ENCODE measurements around the gene IRX1.

IRX1 gene

DNA sequence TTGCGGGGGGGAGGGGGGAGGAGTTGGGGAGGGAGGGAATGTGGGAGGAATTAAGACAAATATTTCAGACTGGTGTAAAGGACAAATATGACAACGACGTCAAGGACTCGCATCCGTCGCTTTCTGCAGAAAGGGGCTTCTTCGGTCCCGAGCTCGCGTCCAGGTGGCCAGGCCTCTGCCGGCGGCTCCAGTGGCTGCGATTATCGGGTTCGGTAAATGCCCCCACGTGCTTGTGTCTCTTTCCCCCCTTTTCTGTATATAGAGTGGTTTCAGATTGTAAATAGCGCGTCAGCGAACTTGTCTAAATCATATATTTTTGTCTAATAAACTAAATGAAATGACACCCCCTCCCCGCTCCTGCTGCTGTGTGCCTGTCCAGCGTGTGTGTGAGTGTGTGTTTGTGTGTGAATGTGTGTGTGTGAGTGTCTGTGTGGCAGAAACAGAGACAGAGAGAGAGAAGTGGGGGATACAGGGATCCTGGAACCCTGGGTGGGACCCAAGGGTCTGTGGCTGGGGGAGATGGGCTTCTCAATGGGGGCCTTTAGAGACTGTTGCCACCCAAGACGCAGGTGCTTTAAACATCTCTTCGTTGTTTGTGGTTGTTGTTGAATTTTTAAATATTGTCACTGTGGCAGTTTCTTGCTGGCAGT is 5.6 kb downstream of the IRX1 start:
- no peak for DNase-seq (ENCODE audit: low spot score)

GRCh38 chr5:3601911-3602782 is 6.5 kb downstream of the IRX1 start:
- TF ChIP-seq CTCF (IDR thresholded peaks at IDR 0.05; ENCODE audit: extremely low read depth, missing control alignments) = no peak
- no peak for DNase-seq (ENCODE audit: low spot score)

More for the DNA sequence above, 5.6 kb downstream of the IRX1 start:
- TF ChIP-seq CTCF (IDR thresholded peaks at IDR 0.05; ENCODE audit: extremely low read depth, missing control alignments) = no peak

DNA sequence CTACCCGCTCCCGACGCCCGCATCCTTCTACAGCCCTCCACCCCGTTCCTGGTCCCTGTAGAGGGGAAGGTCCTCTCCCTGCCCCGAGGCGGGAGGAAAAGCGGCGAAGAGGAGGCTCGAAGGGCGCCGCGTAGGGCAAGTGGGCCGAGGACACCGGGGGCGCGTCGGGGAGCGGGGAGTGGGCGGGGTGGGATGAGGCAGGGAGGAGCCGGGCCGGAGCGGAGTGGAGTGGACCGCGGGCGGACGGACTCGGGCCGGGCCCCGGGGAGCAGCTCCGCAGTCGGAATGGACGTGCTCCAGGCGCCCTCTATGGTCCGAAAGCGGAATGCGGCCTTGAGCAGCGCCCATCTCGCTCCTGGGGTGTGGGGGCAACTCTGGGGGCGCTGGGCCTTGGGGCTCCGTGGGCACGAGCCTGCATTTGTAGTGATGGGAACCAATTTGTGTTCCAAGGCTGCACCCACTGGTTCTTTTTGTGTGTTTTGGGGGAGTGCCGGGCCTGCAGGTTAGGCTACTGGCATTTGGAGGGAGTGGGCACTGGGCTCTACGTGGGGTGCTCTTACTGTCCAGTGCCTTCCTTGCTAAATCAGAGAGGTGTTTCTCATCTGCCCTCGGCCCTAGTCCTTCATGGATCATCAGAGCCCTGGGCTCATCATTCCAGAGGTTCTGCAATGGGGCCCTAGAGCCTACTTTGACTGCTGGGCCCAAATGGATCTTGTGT is 7.3 kb downstream of the IRX1 start:
- peak; percentile 31 for TF ChIP-seq CTCF (IDR thresholded peaks at IDR 0.05; ENCODE audit: extremely low read depth, missing control alignments)

GRCh38 chr5:3604501-3604900 is 8.9 kb downstream of the IRX1 start:
- TF ChIP-seq CTCF (IDR thresholded peaks at IDR 0.05; ENCODE audit: extremely low read depth, missing control alignments) = no peak

More for the DNA sequence above, 7.3 kb downstream of the IRX1 start:
- peak; percentile 42 for DNase-seq (ENCODE audit: low spot score)

DNA sequence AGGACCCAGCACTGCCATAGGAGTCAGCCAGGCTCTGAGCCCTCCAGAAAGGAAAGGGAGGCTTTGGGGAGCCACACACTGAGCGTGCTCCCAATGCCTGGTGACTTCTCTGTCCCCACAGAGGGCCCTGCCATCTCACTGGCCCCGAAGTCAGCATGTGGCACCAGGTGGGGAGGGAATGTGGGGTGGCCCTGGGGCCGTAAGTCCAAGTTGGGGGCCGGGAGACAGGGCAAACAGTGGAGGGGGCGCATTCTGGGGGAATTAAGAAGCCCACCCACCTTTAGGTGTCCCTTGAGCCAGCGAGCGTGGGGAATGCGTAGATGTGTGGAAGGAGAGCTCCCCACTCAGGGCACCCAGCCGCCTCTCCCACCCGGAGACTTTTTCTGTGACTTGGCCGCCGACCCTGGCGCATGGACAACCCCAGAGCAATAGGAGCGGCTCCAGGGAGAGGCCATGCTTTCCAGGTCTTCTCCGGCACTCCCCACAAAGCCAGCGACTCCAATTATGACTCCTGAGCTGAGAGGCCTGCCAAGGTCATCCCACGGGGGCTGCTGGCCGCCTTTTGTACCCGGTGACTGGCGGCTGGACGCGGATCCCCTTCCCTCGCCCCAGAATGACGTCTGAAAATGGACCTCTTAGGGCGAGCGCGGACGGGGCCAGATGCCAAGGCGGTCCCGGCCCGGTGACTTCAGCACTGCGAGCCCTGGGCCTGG is 9.8 kb downstream of the IRX1 start:
- no peak for TF ChIP-seq CTCF (IDR thresholded peaks at IDR 0.05; ENCODE audit: extremely low read depth, missing control alignments)
- no peak for DNase-seq (ENCODE audit: low spot score)

More at GRCh38 chr5:3604501-3604900, 8.9 kb downstream of the IRX1 start:
- DNase-seq (ENCODE audit: low spot score) = no peak

DNA sequence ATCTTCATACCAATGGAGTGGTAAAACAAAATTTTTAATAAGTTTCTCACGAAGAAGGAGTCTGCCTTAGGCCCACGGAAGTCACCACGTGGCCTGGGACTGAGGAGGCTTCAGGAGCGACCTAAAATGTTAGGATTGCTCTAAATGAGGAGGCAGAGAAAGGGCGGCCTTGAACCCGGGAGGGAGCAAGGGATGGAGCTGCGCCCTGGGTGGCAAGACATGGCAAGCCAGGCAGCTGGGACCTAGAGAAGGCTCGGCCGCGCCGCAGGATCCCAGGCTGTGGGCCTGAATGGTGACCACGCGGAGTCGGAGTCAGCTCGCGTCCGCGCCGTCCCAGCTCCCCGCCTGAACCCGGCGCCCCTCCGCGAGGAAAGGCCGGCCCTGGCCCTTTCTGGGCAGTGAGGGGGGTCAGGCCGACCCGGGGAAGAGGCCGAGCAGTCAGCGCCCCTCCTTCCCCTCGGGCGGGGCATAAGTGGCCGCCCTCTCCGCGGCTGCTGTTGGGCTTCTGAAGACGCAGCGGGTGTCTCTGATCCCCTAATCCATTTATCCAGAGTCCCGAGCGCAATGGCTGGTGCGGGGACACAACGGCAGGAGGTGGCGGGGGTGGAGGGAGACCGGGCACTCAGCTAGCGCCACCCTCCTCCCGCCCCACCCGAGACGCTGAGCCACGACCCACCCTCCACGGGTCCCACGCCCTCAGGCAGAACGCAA is 10.6 kb downstream of the IRX1 start:
- no peak for TF ChIP-seq CTCF (IDR thresholded peaks at IDR 0.05; ENCODE audit: extremely low read depth, missing control alignments)
- no peak for DNase-seq (ENCODE audit: low spot score)

Measured in GM20000 (cell line).